Rectal smooth muscle tissue (tissue), 1 donor: ENCODE data around the gene CDH11.

Experiments used
- H3K27ac ChIP-seq: one replicate; pipeline ENCODE4 v1.7.0; 2013; ENCODE audit warnings: low read depth, low read length, inconsistent platforms
- H3K27me3 ChIP-seq: one replicate; pipeline ENCODE4 v1.7.0; 2013; ENCODE audit warnings: low read length; ENCODE audit not compliant: control insufficient read depth, insufficient read depth
- H3K36me3 ChIP-seq: one replicate; pipeline ENCODE4 v1.7.0; 2013; ENCODE audit warnings: low read length; ENCODE audit not compliant: control insufficient read depth, insufficient read depth
- H3K4me1 ChIP-seq: one replicate; pipeline ENCODE4 v1.7.0; 2013; ENCODE audit warnings: low read length; ENCODE audit not compliant: control insufficient read depth, insufficient read depth
- H3K4me3 ChIP-seq: one replicate; pipeline ENCODE4 v1.7.0; 2013; ENCODE audit warnings: low read length
- H3K9ac ChIP-seq: one replicate; pipeline ENCODE4 v1.7.0; 2013; ENCODE audit warnings: low read length

Gene CDH11

DNA sequence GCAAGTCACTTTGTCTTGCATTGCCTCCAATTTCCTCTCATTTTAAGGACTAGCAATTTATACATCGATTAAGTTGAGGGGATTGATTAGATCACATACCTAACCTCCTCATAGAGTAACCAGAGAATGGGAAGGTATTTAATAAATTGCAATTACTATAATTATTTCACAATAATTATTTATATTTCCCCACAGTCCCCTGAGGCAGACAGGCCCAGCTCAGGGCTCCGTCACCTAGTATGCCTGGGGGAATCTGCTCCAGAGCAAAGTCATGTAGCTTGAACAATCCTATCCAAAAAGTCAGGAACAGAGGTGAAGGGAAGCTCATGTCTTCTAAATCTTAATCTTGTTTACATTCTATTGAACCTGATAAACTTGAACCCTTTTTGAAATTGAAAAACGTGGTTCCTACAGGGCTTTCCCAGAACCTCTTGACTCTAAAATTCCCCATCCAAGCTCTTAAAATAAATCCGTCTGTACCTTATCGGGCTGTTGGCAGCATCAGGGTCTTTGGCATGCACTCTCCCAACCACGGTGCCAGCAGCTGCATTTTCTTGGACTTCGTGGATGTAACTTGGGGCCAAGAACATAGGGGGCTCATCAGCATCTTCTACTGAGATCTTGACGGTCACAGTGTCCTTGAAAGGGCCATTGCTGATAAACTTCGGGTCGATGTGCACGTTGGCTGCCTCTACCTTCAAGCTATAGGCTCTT is 140.1 kb downstream of the CDH11 start:
- Histone ChIP-seq H3K9ac (no peak overlapping the region), H3K36me3 (no peaks in the 10 kb centered on the region), H3K27me3 (no peaks in the 10 kb centered on the region), H3K4me3 (no peak overlapping the region), H3K4me1 (no peaks in the 10 kb centered on the region), H3K27ac (no peak overlapping the region)

DNA sequence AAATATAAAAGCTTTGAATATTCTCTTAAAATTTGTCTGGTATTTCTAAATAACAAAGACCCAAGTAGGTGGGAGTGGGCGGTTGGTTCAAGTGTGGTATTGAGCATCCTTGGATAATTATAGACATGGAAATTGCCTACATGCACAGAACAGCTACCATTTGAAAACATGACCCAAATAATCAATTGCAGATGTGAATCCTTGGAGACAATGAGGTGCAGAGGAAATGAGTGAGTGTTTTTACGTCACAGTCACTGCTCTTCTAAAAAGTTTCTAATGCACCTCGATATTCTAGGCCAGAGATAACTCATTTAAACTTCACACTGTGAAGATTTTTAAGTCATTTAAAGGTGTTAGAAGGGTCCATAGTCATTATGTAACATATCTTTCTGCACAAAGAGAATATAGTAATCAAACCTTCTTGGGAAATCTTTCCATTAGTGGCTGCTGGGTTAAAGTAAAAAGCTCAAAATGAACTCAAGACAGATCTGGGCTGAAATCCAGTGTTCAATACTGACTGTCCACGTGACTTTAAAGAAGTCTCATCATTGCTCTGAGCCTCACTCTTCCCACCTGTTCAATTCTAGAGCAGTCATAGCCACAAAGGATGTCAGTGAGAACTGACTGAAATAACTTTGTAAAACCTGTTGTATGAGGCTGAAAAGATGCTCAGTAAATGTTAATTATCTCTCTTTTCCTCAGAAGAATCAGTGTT is 144.5 kb downstream of the CDH11 start:
- Histone ChIP-seq H3K4me3 (no peak overlapping the region), H3K4me1 (no peaks in the 10 kb centered on the region), H3K27ac (no peak overlapping the region), H3K27me3 (no peaks in the 10 kb centered on the region), H3K9ac (no peak overlapping the region), H3K36me3 (no peaks in the 10 kb centered on the region)

DNA sequence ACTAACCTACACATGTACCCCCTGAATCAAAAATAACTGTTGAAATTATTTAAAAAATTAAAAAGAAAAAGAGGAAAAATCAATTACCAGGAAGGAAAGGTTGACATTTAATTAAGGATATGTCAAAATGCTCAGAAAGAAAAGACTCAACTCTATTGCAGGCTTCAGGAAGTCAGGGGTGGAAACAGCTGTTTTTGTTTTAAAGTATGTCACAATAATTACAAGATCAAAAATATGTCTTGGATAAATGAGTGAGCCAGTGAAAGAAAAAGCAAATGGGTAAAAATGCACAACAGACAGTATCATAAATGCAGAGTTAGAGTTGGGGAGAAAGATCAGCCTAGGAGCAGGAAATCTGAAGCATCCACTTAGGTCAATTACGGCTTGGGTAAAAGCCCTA is 146.0 kb downstream of the CDH11 start:
- no peaks in the 10 kb centered on the region for H3K36me3 ChIP-seq
- no peaks in the 10 kb centered on the region for H3K27me3 ChIP-seq
- no peak overlapping the region for H3K4me3 ChIP-seq
- no peak overlapping the region for H3K27ac ChIP-seq
- H3K9ac ChIP-seq = no peak overlapping the region
- no peaks in the 10 kb centered on the region for H3K4me1 ChIP-seq

DNA sequence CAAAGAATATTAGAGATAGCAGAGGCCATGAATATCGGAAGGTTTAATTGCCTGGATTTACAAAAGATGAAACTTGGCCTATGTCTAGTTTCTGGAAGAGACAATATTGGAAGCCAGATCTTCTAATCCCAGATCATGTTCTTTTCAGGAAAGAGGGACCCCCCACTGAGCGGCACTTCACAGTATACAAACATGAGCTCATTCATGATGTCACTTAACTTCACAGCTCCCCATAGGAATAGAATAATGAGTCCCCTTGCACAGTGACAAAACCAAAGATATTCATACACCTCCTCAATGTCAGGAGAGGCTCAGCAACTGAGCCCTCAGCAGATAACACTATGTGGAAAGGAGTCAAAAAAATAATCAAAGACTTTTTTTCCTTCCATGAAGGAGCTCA is 147.5 kb downstream of the CDH11 start:
- H3K4me3 ChIP-seq = no peak overlapping the region
- H3K36me3 ChIP-seq = no peaks in the 10 kb centered on the region
- H3K9ac ChIP-seq = no peak overlapping the region
- no peaks in the 10 kb centered on the region for H3K4me1 ChIP-seq
- H3K27ac ChIP-seq = no peak overlapping the region
- no peaks in the 10 kb centered on the region for H3K27me3 ChIP-seq

DNA sequence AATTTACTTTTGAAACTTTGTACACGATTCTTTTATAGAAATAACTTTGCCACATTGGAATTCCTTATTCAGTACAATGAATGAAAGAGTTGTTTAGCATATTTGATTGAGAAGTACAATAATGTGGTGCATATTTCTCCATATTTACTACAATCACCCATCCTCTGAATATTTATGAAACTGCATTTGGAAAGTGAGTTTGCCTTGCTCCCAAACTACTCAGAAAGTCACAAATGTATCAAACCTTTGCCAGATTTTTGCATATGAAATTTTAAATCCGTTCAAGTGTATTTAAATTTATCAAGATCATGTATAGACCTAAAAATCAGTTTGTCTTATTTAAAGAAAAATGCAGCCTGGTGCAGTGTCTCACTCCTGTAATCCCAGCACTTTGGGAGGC is 148.7 kb downstream of the CDH11 start:
- Histone ChIP-seq H3K4me1 (no peaks in the 10 kb centered on the region), H3K9ac (no peak overlapping the region), H3K27me3 (no peaks in the 10 kb centered on the region), H3K36me3 (no peaks in the 10 kb centered on the region), H3K27ac (no peak overlapping the region), H3K4me3 (no peak overlapping the region)

DNA sequence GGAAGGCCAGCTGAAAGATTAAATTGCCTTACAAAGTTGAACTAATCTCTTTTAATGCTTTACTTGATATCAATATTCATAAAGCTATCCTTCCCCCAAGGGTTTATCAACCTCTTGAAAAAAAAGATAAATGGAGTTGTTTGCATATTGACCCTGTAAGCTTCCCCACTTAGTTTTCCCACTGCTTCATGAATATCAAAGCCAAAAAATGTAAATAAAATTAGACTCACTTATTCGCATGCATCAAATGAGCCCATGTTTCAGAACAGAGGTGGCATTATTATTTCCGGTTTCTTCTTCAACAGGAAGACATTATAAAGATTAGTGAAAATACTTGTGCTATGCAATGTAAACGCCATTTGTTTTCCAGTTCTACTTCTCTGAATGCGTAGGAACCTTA is 150.7 kb downstream of the CDH11 start:
- no peaks in the 10 kb centered on the region for H3K4me1 ChIP-seq
- no peak overlapping the region for H3K9ac ChIP-seq
- no peaks in the 10 kb centered on the region for H3K36me3 ChIP-seq
- H3K27me3 ChIP-seq = no peaks in the 10 kb centered on the region
- H3K27ac ChIP-seq = no peak overlapping the region
- no peak overlapping the region for H3K4me3 ChIP-seq

DNA sequence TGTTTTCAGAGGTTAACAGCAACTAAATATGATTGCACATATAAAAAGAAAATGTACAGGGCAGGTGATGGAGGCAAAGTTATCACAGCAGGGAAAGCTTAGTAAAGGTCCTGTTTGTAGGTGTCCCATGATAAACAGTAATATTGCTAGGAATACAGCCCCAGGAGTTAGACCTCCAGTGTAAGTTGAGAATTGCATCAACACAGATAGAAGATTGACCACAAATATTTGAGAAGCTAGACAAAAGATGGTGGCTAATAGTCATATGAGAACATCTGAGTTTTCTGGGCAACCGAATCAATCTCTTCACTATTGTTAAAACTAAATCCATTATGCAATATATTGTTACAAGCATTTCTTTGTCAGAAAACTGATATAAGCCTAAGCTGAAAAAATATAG is 152.6 kb downstream of the CDH11 start:
- Histone ChIP-seq H3K4me1 (no peaks in the 10 kb centered on the region), H3K27ac (no peak overlapping the region), H3K9ac (no peak overlapping the region), H3K4me3 (no peak overlapping the region), H3K27me3 (no peaks in the 10 kb centered on the region), H3K36me3 (no peaks in the 10 kb centered on the region)

DNA sequence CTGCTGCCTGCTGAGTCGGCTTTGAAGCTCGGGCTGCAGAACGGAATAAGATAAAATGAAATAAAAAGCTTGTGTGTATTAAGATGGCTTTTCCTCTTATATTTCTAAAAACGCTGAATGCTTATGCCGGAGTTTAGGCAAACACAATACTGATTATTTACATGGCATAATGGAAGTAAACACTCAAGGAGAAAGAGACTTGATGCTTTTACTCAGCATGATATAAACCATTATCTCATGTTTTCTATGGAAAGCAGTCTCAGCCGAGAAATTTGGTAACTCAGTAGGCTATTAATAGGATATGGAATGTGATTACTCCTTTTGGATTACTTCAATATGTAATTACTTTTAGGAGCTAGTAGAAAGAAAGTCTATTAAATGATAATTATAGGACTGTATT is 153.3 kb downstream of the CDH11 start:
- no peaks in the 10 kb centered on the region for H3K36me3 ChIP-seq
- no peaks in the 10 kb centered on the region for H3K27me3 ChIP-seq
- H3K4me1 ChIP-seq = no peaks in the 10 kb centered on the region
- no peak overlapping the region for H3K9ac ChIP-seq
- no peak overlapping the region for H3K4me3 ChIP-seq
- H3K27ac ChIP-seq = no peak overlapping the region

DNA sequence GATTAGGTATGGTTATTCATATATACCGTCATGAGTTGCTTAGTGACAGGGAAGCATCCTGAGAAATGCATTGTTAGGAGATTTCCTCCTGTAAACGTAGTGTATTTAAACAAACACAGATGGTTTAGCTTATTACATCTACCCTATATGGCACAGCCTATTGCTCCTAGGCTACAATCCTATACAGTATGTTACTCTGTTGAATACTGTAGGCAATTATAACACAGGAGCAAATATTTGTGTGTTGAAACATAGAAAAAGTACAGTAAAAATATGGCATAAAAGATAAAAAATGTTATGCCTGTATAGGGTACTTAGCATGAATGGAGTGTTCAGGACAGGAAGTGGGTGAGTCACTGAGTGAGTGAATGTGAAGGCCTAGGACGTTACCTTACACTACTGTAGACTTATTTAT is 157.7 kb downstream of the CDH11 start:
- no peak overlapping the region for H3K27ac ChIP-seq
- H3K27me3 ChIP-seq = no peaks in the 10 kb centered on the region

DNA sequence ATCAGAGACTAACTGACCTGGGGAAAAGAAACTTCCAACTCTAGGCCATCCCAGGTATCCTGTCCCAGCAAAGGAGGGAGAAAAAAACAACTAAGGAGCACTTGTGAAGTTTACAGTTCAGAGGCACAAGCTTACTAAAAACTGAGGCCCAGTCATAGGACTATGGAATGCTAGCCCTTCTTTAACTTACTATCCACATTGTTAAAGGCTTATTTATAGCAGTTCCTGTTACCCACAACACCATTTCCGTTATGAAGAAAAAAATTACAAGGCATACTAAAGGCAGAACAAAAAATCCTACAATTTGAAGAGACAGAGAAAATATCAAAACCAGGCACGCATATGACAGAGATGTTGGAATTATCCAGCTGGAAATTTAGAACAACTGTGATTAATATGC is 159.1 kb downstream of the CDH11 start:
- H3K36me3 ChIP-seq = no peaks in the 10 kb centered on the region
- no peak overlapping the region for H3K27ac ChIP-seq
- H3K4me1 ChIP-seq = no peaks in the 10 kb centered on the region
- H3K27me3 ChIP-seq = no peaks in the 10 kb centered on the region
- no peak overlapping the region for H3K9ac ChIP-seq
- H3K4me3 ChIP-seq = no peak overlapping the region

More for the DNA sequence above, 157.7 kb downstream of the CDH11 start:
- no peak overlapping the region for H3K4me3 ChIP-seq
- H3K4me1 ChIP-seq = no peaks in the 10 kb centered on the region
- no peaks in the 10 kb centered on the region for H3K36me3 ChIP-seq
- no peak overlapping the region for H3K9ac ChIP-seq

DNA sequence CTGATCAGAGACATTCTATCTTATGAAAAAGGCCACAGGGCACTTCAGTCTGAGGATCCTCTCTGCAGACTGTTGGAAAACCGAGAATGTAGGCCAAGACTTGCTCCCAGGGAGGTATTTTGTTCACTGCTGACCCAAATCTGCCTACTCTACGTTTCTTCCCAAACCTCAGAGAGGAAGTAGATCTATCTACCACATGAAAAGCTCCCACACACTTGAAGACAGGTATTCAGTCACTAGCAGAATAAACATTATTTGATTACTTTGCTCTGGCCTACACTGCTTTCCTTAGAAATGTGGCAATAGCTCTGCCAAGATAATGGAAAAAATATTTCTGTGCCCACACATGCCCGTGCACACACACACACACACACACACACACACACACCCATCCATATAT is 164.6 kb downstream of the CDH11 start:
- Histone ChIP-seq H3K36me3 (no peaks in the 10 kb centered on the region), H3K27me3 (no peaks in the 10 kb centered on the region), H3K4me1 (peaks cover 2% of the 10 kb centered on the region), H3K9ac (no peak overlapping the region), H3K27ac (no peak overlapping the region), H3K4me3 (no peak overlapping the region)

DNA sequence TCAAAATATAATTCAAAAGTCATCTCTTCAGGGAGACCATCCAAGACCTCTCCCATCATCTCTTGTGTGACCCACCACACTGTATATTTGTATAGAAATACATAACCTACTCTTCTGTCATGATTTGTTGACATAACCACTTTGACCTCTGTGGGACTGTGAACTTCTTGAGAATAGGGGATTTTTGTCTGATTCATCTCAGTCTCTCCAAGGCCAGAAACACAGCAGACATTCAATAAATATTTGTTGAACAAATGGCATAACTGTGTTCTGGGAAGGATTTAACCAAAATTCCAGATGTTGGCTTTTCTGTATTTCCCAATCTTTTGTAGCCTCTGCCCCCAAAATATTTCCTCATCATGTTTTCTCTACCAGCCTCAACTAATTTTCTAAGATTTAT is 169.7 kb downstream of the CDH11 start:
- Histone ChIP-seq H3K4me3 (no peak overlapping the region), H3K27me3 (no peaks in the 10 kb centered on the region), H3K27ac (no peak overlapping the region), H3K36me3 (peaks cover 2% of the 10 kb centered on the region), H3K4me1 (peaks cover 1% of the 10 kb centered on the region), H3K9ac (no peak overlapping the region)

DNA sequence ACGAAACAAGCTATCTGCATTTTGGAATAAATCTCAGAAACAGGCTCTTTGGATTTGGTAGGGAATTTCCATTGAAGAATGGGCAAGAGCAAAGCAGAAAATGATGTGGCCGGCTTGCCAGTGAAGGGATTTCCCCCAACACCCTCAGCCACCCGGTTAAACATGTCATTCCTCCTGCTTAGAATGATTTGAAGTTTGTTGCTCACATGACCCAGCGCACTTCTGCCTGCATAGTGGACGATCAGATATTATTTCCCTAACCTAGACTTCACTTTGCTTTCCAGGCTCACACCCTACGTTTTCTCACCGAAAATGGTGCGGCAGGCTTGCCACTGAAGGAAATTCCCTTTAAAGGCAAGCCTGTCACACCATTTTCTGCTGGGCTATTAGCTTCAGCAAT is 170.7 kb downstream of the CDH11 start:
- Histone ChIP-seq H3K4me1 (no peaks in the 10 kb centered on the region), H3K4me3 (no peak overlapping the region), H3K27ac (no peak overlapping the region), H3K27me3 (no peaks in the 10 kb centered on the region), H3K9ac (no peak overlapping the region), H3K36me3 (peaks cover 2% of the 10 kb centered on the region)
